Measurements from ENCODE around the gene AGA. TPM values are rescaled to one million over a fixed set of nuclear protein-coding genes. Genes with fewer than 3 reads are reported as not detected.

Gene AGA
- total and polyA plus RNA-seq, 5 experiments from 2014 or later: 17.4 to 41.5 (median 38.2) TPM

GRCh38 chr4:177478496-177478895, 36.3 kb upstream of the AGA start:
- DNase-seq: no peak
- no peak for ATAC-seq

GRCh38 chr4:177473991-177474390, 31.8 kb upstream of the AGA start:
- DNase-seq (no peak), ATAC-seq (no peak)
- Mint-ChIP-seq H3K36me3 (peaks cover 0 to 3% (median 0%) of the 10 kb centered on the region in 3 donors), H3K27ac (no peak overlapping the region), H3K27me3 (no peaks in the 10 kb centered on the region), H3K4me3 (no peak overlapping the region), H3K9me3 (no peaks in the 10 kb centered on the region), H3K4me1 (peaks cover 0 to 3% (median 1%) of the 10 kb centered on the region in 4 donors)
- POLR2A ChIA-PET: no interaction called here

More at GRCh38 chr4:177478496-177478895, 36.3 kb upstream of the AGA start:
- Mint-ChIP-seq H3K27ac (no peak overlapping the region), H3K4me1 (peaks cover 4 to 11% (median 6%) of the 10 kb centered on the region in 4 donors), H3K27me3 (no peaks in the 10 kb centered on the region), H3K9me3 (no peaks in the 10 kb centered on the region), H3K4me3 (no peak overlapping the region), H3K36me3 (peaks cover 0 to 3% (median 0%) of the 10 kb centered on the region in 3 donors)
- POLR2A ChIA-PET: interaction anchor here (1.3 kb wide), 1 partner anchor 36 kb away, joined by 3 read pairs; no protein-coding TSS in a partner anchor

GRCh38 chr4:177464026-177464425, 21.8 kb upstream of the AGA start:
- no peak for ATAC-seq
- Mint-ChIP-seq H3K4me1 (peaks cover 0 to 3% (median 0%) of the 10 kb centered on the region in 4 donors), H3K27me3 (no peaks in the 10 kb centered on the region), H3K4me3 (no peak overlapping the region), H3K36me3 (peaks cover 3 to 7% (median 5%) of the 10 kb centered on the region in 3 donors), H3K9me3 (peaks cover 0 to 3% (median 0%) of the 10 kb centered on the region in 9 donors), H3K27ac (no peak overlapping the region)
- POLR2A ChIA-PET: no interaction called here
- no peak for DNase-seq

- Mint-ChIP-seq H3K27ac (no peak overlapping the region), H3K36me3 (peaks cover 3 to 7% (median 5%) of the 10 kb centered on the region in 3 donors), H3K27me3 (no peaks in the 10 kb centered on the region), H3K4me3 (no peak overlapping the region), H3K4me1 (no peaks in the 10 kb centered on the region), H3K9me3 (peaks cover 0 to 3% (median 0%) of the 10 kb centered on the region in 9 donors)
- no peak for ATAC-seq
- DNase-seq: no peak
- POLR2A ChIA-PET: no interaction called here
Measured at GRCh38 chr4:177461606-177462005, 19.4 kb upstream of the AGA start.

GRCh38 chr4:177460460-177460859, 18.2 kb upstream of the AGA start:
- Mint-ChIP-seq H3K27me3 (no peaks in the 10 kb centered on the region), H3K27ac (no peak overlapping the region), H3K9me3 (peaks cover 0 to 3% (median 0%) of the 10 kb centered on the region in 9 donors), H3K4me3 (no peak overlapping the region), H3K4me1 (no peaks in the 10 kb centered on the region), H3K36me3 (peaks cover 5 to 8% (median 5%) of the 10 kb centered on the region in 3 donors)
- DNase-seq (no peak), ATAC-seq (no peak)
- POLR2A ChIA-PET: no interaction called here

GRCh38 chr4:177455561-177455970, 13.3 kb upstream of the AGA start:
- Mint-ChIP-seq H3K4me1 (peaks cover 0 to 5% (median 1%) of the 10 kb centered on the region in 4 donors), H3K4me3 (no peak overlapping the region), H3K27me3 (no peaks in the 10 kb centered on the region), H3K27ac (no peak overlapping the region), H3K9me3 (no peaks in the 10 kb centered on the region), H3K36me3 (peaks cover 0 to 24% (median 5%) of the 10 kb centered on the region in 3 donors)
- POLR2A ChIA-PET: no interaction called here
- no peak for DNase-seq
- no peak for ATAC-seq

- no peaks in the 10 kb centered on the region for H3K9me3 Mint-ChIP-seq
- no peaks in the 10 kb centered on the region for H3K27me3 Mint-ChIP-seq
- ATAC-seq (no peak), DNase-seq (no peak)
- no peak overlapping the region for H3K4me3 Mint-ChIP-seq
- peaks cover 0 to 12% (median 6%) of the 10 kb centered on the region in 4 donors for H3K4me1 Mint-ChIP-seq
- POLR2A ChIA-PET: interaction anchor here (0.6 kb wide), 1 partner anchor 142 kb away, joined by 3 read pairs; no protein-coding TSS in a partner anchor
- H3K27ac Mint-ChIP-seq: no peak overlapping the region
- peaks cover 0 to 31% (median 5%) of the 10 kb centered on the region in 3 donors for H3K36me3 Mint-ChIP-seq
Measured at GRCh38 chr4:177453116-177453515, 10.9 kb upstream of the AGA start.

- no peak for DNase-seq
- no peak for ATAC-seq
- Mint-ChIP-seq H3K27ac (no peak overlapping the region), H3K27me3 (no peaks in the 10 kb centered on the region), H3K9me3 (no peaks in the 10 kb centered on the region), H3K4me3 (no peak overlapping the region), H3K36me3 (peaks cover 0 to 31% (median 5%) of the 10 kb centered on the region in 3 donors), H3K4me1 (peaks cover 5 to 23% (median 12%) of the 10 kb centered on the region in 4 donors)
- POLR2A ChIA-PET: no interaction called here
Measured at GRCh38 chr4:177451108-177451500, 8.9 kb upstream of the AGA start.

GRCh38 chr4:177450426-177451107, 8.3 kb upstream of the AGA start:
- H3K9me3 Mint-ChIP-seq: no peaks in the 10 kb centered on the region
- DNase-seq (no peak), ATAC-seq (no peak)
- no peaks in the 10 kb centered on the region for H3K27me3 Mint-ChIP-seq
- POLR2A ChIA-PET: no interaction called here
- peaks cover 5 to 23% (median 12%) of the 10 kb centered on the region in 4 donors for H3K4me1 Mint-ChIP-seq
- no peak overlapping the region for H3K4me3 Mint-ChIP-seq
- H3K36me3 Mint-ChIP-seq: peaks cover 0 to 30% (median 4%) of the 10 kb centered on the region in 3 donors
- H3K27ac Mint-ChIP-seq: no peak overlapping the region

- Mint-ChIP-seq H3K36me3 (peaks cover 0 to 22% (median 2%) of the 10 kb centered on the region in 3 donors), H3K4me3 (no peak overlapping the region), H3K27me3 (no peaks in the 10 kb centered on the region), H3K4me1 (peaks cover 5 to 23% (median 15%) of the 10 kb centered on the region in 4 donors), H3K27ac (no peak overlapping the region), H3K9me3 (no peaks in the 10 kb centered on the region)
- POLR2A ChIA-PET: no interaction called here
- DNase-seq (no peak), ATAC-seq (no peak)
Measured at GRCh38 chr4:177448850-177449249, 6.6 kb upstream of the AGA start.

- Mint-ChIP-seq H3K4me3 (no peak overlapping the region), H3K27ac (no peak overlapping the region), H3K27me3 (no peaks in the 10 kb centered on the region), H3K9me3 (no peaks in the 10 kb centered on the region), H3K36me3 (peaks cover 0 to 17% (median 2%) of the 10 kb centered on the region in 3 donors), H3K4me1 (peaks cover 9 to 28% (median 14%) of the 10 kb centered on the region in 4 donors)
- POLR2A ChIA-PET: no interaction called here
- DNase-seq: no peak
- no peak for ATAC-seq
Measured at GRCh38 chr4:177447417-177448004, 5.3 kb upstream of the AGA start.

- H3K4me3 Mint-ChIP-seq: peak overlapping the region in 3 of 10 donors; percentile 2 to 32 (median 14)
Measured at GRCh38 chr4:177446586-177446985, 4.3 kb upstream of the AGA start.

More at GRCh38 chr4:177446586-177446985, 4.3 kb upstream of the AGA start:
- Mint-ChIP-seq H3K27me3 (no peaks in the 10 kb centered on the region), H3K36me3 (peaks cover 0 to 10% (median 0%) of the 10 kb centered on the region in 3 donors), H3K4me1 (peaks cover 13 to 31% (median 18%) of the 10 kb centered on the region in 4 donors), H3K9me3 (no peaks in the 10 kb centered on the region), H3K27ac (peak overlapping the region in 3 of 10 donors; percentile 17 to 64 (median 27))
- ATAC-seq: no peak
- POLR2A ChIA-PET: no interaction called here
- no peak for DNase-seq

Data from naive thymus-derived CD8-positive, alpha-beta T cell (primary cell).